ENCODE data around the gene IGF2BP2. TPM values are rescaled to one million over a fixed set of nuclear protein-coding genes. Genes with fewer than 3 reads are reported as not detected.
A peak's percentile ranks its signal among the peaks of the same experiment; 100 is the strongest.

IGF2BP2 gene
- total RNA-seq, 1 experiment from 2014 or later = 75.9 TPM

DNA sequence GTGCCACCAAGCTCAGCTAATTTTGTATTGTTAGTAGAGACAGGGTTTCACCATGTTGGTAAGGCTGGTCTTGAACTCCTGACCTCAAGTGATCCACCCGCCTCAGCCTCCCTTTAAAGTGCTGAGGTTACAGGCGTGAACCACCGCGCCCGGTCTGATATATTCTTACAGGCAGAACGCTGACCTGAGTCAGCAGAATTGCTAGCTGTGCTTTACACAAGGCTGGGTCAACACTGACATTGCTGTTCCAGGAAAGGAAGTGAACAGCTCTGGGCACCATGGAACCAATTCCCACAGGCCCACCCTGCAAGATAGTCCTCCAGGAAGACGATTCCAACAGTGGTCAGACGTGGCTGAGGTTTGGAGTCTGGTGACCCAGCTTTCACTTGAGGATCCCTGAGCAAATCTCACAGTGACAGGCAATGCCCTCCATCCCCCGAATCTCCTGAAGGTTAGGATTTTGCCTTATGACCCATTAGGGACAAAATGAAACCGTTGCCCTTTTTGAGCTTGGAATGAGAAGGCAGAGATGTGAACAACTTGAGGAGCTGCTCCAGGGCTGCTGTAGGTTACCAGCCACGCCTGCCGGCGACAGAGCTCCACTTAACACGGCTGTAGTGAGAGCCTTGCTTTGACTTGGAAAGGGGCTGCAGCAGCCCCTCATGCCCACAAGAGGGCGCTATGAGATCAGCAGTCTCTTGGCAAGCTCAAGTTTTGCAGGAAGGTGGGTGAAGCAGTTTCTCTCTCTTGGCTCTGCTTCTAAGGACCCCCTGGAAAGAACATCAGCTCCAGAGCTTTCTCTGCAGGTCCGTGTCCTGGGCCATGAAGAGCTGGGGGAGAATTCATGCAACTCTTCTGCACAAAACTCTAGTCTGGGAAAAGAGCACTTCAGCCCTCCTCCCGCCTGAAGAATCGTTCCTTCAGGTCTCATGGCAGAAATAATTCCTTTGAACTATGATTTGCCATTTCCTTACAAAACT, 164.6 kb downstream of the IGF2BP2 start:
- H3K36me3 ChIP-seq (ENCODE audit: control insufficient read depth, insufficient read depth, low read length) = peaks cover 8% of the 10 kb centered on the region
- CTCF ChIA-PET = interaction anchor here (0.5 to 3.5 kb wide), 24 partner anchors 8 to 864 kb away, joined by 3 to 22 read pairs (median 4); no protein-coding TSS in a partner anchor
- H3K4me1 ChIP-seq = no peaks in the 10 kb centered on the region
- intact Hi-C loops (cut with micrococcal nuclease; ENCODE audit: unreplicated experiment) = loop anchor here (2.0 to 5.0 kb wide), 3 partner anchors 109 to 247 kb away; partner anchors contain the start of gene IGF2BP2
- H3K27me3 ChIP-seq (replicated peaks; ENCODE audit: control insufficient read depth, insufficient read depth, low read length) = no peaks in the 10 kb centered on the region
- no TSS peak for BruUV-seq (replicated peaks)
- Mint-ChIP-seq H3K4me1 (ENCODE audit: low read depth, unreplicated experiment) (peaks cover 7% of the 10 kb centered on the region), H3K27ac (ENCODE audit: unreplicated experiment) (no peak overlapping the region), H3K9me3 (ENCODE audit: unreplicated experiment) (peaks cover 6% of the 10 kb centered on the region), H3K4me3 (ENCODE audit: unreplicated experiment) (no peak overlapping the region), H3K27me3 (ENCODE audit: insufficient read depth, unreplicated experiment) (no peaks in the 10 kb centered on the region), H3K36me3 (ENCODE audit: insufficient read depth, unreplicated experiment) (peaks cover 64% of the 10 kb centered on the region)
- H3K9me3 ChIP-seq = no peaks in the 10 kb centered on the region
- POLR2A ChIA-PET = interaction anchor here (1.1 kb wide), 1 partner anchor 74 kb away, joined by 3 read pairs; the partner anchor contains the start of gene SENP2
- peak; percentile 70 to 78 for DNase-seq
- TF ChIP-seq, protein P1, sequence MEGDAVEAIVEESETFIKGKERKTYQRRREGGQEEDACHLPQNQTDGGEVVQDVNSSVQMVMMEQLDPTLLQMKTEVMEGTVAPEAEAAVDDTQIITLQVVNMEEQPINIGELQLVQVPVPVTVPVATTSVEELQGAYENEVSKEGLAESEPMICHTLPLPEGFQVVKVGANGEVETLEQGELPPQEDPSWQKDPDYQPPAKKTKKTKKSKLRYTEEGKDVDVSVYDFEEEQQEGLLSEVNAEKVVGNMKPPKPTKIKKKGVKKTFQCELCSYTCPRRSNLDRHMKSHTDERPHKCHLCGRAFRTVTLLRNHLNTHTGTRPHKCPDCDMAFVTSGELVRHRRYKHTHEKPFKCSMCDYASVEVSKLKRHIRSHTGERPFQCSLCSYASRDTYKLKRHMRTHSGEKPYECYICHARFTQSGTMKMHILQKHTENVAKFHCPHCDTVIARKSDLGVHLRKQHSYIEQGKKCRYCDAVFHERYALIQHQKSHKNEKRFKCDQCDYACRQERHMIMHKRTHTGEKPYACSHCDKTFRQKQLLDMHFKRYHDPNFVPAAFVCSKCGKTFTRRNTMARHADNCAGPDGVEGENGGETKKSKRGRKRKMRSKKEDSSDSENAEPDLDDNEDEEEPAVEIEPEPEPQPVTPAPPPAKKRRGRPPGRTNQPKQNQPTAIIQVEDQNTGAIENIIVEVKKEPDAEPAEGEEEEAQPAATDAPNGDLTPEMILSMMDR (IDR thresholded peaks at IDR 0.05; ENCODE audit: insufficient read depth in 1 of 2, low read depth in 1 of 2, low read length in 1 of 2, severe bottlenecking in 1 of 2, unreplicated experiment in 1 of 2) = peak; percentile 89 to 96
- no peak overlapping the region for H3K4me3 ChIP-seq (ENCODE audit: low read depth, low read length)

DNA sequence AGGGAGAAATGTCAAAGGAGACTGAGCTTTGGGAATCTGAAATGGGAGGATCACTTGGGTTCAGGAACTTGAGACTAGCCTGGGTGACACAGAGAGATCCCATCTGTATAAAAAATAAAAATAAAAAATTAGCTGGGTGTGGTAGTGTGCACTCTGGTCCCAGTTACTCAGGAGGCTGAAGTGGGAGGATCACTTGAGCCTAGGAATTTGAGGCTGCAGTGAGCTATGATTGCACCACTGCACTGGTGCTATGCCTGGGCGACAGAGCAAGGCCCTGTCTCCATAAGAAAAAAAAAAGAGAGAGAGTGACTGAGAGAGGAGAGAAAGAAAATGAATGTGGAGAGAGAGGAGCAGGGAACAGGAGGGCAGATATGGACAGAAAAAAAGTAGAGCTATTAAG, 165.9 kb downstream of the IGF2BP2 start:
- H3K9me3 Mint-ChIP-seq (ENCODE audit: unreplicated experiment) = peaks cover 2% of the 10 kb centered on the region
- DNase-seq = no peak
- no TSS peak for BruUV-seq (replicated peaks)
- TF ChIP-seq, protein P1 (IDR thresholded peaks at IDR 0.05; ENCODE audit: insufficient read depth in 1 of 2, low read depth in 1 of 2, low read length in 1 of 2, severe bottlenecking in 1 of 2, unreplicated experiment in 1 of 2) = no peak
- no peak overlapping the region for H3K4me3 Mint-ChIP-seq (ENCODE audit: unreplicated experiment)
- peaks cover 7% of the 10 kb centered on the region for H3K4me1 Mint-ChIP-seq (ENCODE audit: low read depth, unreplicated experiment)
- Histone ChIP-seq H3K4me3 (ENCODE audit: low read depth, low read length) (no peak overlapping the region), H3K9me3 (no peaks in the 10 kb centered on the region), H3K36me3 (ENCODE audit: control insufficient read depth, insufficient read depth, low read length) (peaks cover 9% of the 10 kb centered on the region), H3K4me1 (no peaks in the 10 kb centered on the region), H3K27me3 (replicated peaks; ENCODE audit: control insufficient read depth, insufficient read depth, low read length) (no peaks in the 10 kb centered on the region)
- intact Hi-C loops (cut with micrococcal nuclease; ENCODE audit: unreplicated experiment) = no loop called here
- peak overlapping the region; percentile 53 for H3K27ac Mint-ChIP-seq (ENCODE audit: unreplicated experiment)
- ChIA-PET POLR2A (interaction anchor here (0.5 kb wide), 1 partner anchor 73 kb away, joined by 5 read pairs; no protein-coding TSS in a partner anchor), CTCF (interaction anchor here (1.4 to 3.5 kb wide), 2 partner anchors 19 to 110 kb away, joined by 3 to 22 read pairs; no protein-coding TSS in a partner anchor)
- H3K36me3 Mint-ChIP-seq (ENCODE audit: insufficient read depth, unreplicated experiment) = peaks cover 64% of the 10 kb centered on the region
- H3K27me3 Mint-ChIP-seq (ENCODE audit: insufficient read depth, unreplicated experiment) = no peaks in the 10 kb centered on the region

DNA sequence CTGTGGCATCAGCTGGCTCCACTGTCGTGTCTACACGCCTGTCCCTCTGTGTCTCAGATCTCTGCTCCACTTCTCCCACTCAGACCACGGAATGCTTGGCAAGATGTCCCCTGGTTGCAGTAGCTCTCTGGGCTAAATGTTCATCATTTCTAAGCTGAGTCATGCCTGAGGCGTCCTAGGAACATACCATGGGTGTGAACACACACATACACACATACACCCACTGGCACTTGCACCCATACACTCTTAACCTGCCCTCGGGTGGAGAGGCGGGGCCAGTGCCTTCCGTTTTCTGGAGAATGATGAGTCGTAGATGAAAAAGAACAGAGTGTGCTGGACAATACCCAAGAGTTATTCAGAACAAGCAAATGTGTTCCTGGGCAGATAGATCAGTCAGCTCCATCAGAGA, 166.3 kb downstream of the IGF2BP2 start:
- DNase-seq = no peak
- intact Hi-C loops (cut with micrococcal nuclease; ENCODE audit: unreplicated experiment) = no loop called here
- H3K36me3 Mint-ChIP-seq (ENCODE audit: insufficient read depth, unreplicated experiment) = peaks cover 67% of the 10 kb centered on the region

More for the DNA sequence above, 166.3 kb downstream of the IGF2BP2 start:
- TF ChIP-seq, protein P1 (IDR thresholded peaks at IDR 0.05; ENCODE audit: insufficient read depth in 1 of 2, low read depth in 1 of 2, low read length in 1 of 2, severe bottlenecking in 1 of 2, unreplicated experiment in 1 of 2) = no peak
- H3K4me1 Mint-ChIP-seq (ENCODE audit: low read depth, unreplicated experiment) = peaks cover 7% of the 10 kb centered on the region
- BruUV-seq (replicated peaks) = no TSS peak
- no peaks in the 10 kb centered on the region for H3K4me1 ChIP-seq
- H3K27me3 ChIP-seq (replicated peaks; ENCODE audit: control insufficient read depth, insufficient read depth, low read length) = no peaks in the 10 kb centered on the region
- no peaks in the 10 kb centered on the region for H3K9me3 Mint-ChIP-seq (ENCODE audit: unreplicated experiment)
- H3K4me3 ChIP-seq (ENCODE audit: low read depth, low read length) = no peak overlapping the region
- H3K27me3 Mint-ChIP-seq (ENCODE audit: insufficient read depth, unreplicated experiment) = no peaks in the 10 kb centered on the region
- ChIA-PET CTCF (interaction anchor here (1.4 to 3.5 kb wide), 2 partner anchors 19 to 110 kb away, joined by 3 to 22 read pairs; no protein-coding TSS in a partner anchor), POLR2A (interaction anchor here (0.5 kb wide), 1 partner anchor 73 kb away, joined by 5 read pairs; no protein-coding TSS in a partner anchor)
- peaks cover 8% of the 10 kb centered on the region for H3K36me3 ChIP-seq (ENCODE audit: control insufficient read depth, insufficient read depth, low read length)
- H3K27ac Mint-ChIP-seq (ENCODE audit: unreplicated experiment) = peak overlapping the region; percentile 53
- H3K9me3 ChIP-seq = no peaks in the 10 kb centered on the region
- H3K4me3 Mint-ChIP-seq (ENCODE audit: unreplicated experiment) = no peak overlapping the region
